ENCODE measurements around the gene HIGD1C. TPM values are rescaled to one million over a fixed set of nuclear protein-coding genes. Genes with fewer than 3 reads are reported as not detected.

Gene HIGD1C
- total RNA-seq, 1 experiment from 2014 or later = not detected

DNA sequence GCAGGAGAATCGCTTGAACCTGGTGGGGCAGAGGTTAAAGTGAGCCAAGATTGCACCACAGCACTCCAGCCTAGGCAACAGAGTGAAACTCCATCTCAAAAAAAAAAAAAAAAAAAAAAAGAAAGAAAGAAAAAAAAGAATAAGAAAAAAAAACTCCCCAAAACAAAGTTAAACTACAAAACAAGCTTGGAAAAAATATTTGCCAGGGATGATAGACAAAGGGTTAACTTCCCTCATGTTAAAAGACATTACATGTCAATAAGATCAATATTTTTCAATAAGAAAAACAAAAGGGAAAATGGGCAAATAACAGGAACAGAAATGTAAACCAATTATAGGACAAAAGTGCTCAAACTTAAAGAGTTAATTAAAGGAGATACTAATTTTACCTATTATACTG, 26.4 kb upstream of the HIGD1C start:
- H3K18ac ChIP-seq (ENCODE audit: insufficient read length, low read depth, low read length) = no peak overlapping the region
- H4K20me1 ChIP-seq (ENCODE audit: control insufficient read depth, insufficient read depth, insufficient read length) = no peaks in the 10 kb centered on the region
- no peak overlapping the region for H3T11ph ChIP-seq (ENCODE audit: low read length)
- no peak overlapping the region for H4K8ac ChIP-seq (replicated peaks; ENCODE audit: insufficient read length, low read depth, low read length)
- no peak overlapping the region for H3K4ac ChIP-seq (ENCODE audit: low read depth, low read length)
- no peaks in the 10 kb centered on the region; the same call in 1 of the 2 replicates for H3K4me1 ChIP-seq (ENCODE audit: insufficient read depth, low read length)
- H3K14ac ChIP-seq (ENCODE audit: insufficient read depth, low read length) = no peak overlapping the region
- H2BK5ac ChIP-seq (ENCODE audit: insufficient read length, low read length) = no peak overlapping the region
- DNase-seq = no peak
- Mint-ChIP-seq H3K4me3 (peak overlapping the region; percentile 71 to 93), H3K4me1 (peaks cover 42 to 67% of the 10 kb centered on the region in 2 experiments), H3K27me3 (ENCODE audit: low read depth) (no peaks in the 10 kb centered on the region), H3K27ac (no peak overlapping the region), H3K36me3 (ENCODE audit: insufficient read depth in 1 of 3, low read depth in 3 of 3) (peaks cover 0 to 6% (median 6%) of the 10 kb centered on the region in 3 experiments; a peak in 4 of 7 replicates), H3K9me3 (no peaks in the 10 kb centered on the region)
- no peak overlapping the region for H3K56ac ChIP-seq (ENCODE audit: insufficient read length, low read depth, low read length)
- H2BK20ac ChIP-seq (ENCODE audit: low read depth, low read length, poor library complexity, severe bottlenecking) = no peak overlapping the region
- H3K23ac ChIP-seq (ENCODE audit: insufficient read length, low read depth, low read length) = no peak overlapping the region
- H2AFZ ChIP-seq (ENCODE audit: low read length) = no peak overlapping the region
- H3K79me1 ChIP-seq (ENCODE audit: insufficient read depth, low read depth, low read length, poor library complexity, severe bottlenecking) = no peaks in the 10 kb centered on the region
- no CpG with 5 or more reads among the region's 1 CpG for WGBS (ENCODE audit: extremely low coverage, insufficient read length, low lambda C conversion rate)
- H3K23me2 ChIP-seq (ENCODE audit: insufficient read length, low read depth, low read length, poor library complexity, severe bottlenecking) = peaks cover 6% of the 10 kb centered on the region
- H3K27ac ChIP-seq (ENCODE audit: insufficient read length, low read depth, low read length) = no peak overlapping the region
- H2BK120ac ChIP-seq (ENCODE audit: low read depth, low read length, poor library complexity, severe bottlenecking) = no peak overlapping the region
- H4K91ac ChIP-seq (ENCODE audit: insufficient read length, low read depth, low read length) = no peak overlapping the region
- H3K27me3 ChIP-seq (ENCODE audit: insufficient read depth, low read length) = no peaks in the 10 kb centered on the region
- H3K4me2 ChIP-seq (ENCODE audit: insufficient read depth, insufficient read length, low read length) = peak overlapping the region; percentile 25
- H4K5ac ChIP-seq (ENCODE audit: insufficient read length, low read depth, low read length) = no peak overlapping the region
- H2BK15ac ChIP-seq (ENCODE audit: low read depth, low read length) = no peak overlapping the region
- no peaks in the 10 kb centered on the region for H3K9me3 ChIP-seq (ENCODE audit: control insufficient read depth, low read depth, low read length)
- TF ChIP-seq CTCF (conservative IDR thresholded peaks at IDR 0.05) = no peak
- H2AK5ac ChIP-seq (ENCODE audit: insufficient read length, low read length) = no peak overlapping the region
- no peak overlapping the region for H2BK12ac ChIP-seq (ENCODE audit: insufficient read length, low read depth, low read length)
- no peak overlapping the region for H3K9ac ChIP-seq (ENCODE audit: extremely low read depth, insufficient read length, low read length)
- H3K79me2 ChIP-seq (ENCODE audit: insufficient read depth, low read length) = no peaks in the 10 kb centered on the region; the same call in 1 of the 2 replicates

Data from H9 (cell line).